Brain microvascular endothelial cell (primary cell): ENCODE data around the gene KAZN.

Experiments
- DNase-seq: peaks from one replicate; pipeline ENCODE4 v3.0.0-alpha.2; 2020
- H3K27ac ChIP-seq: fragments of 250-450 bp; sonication (Bioruptor Pico); 2 replicates; pipeline ENCODE4 v1.5.1; 2020; ENCODE audit warnings: mild to moderate bottlenecking, moderate library complexity
- H3K27me3 ChIP-seq: fragments of 250-450 bp; sonication (Bioruptor Pico); replicated peaks from 2 replicates; pipeline ENCODE4 v1.5.1; 2020; ENCODE audit warnings: mild to moderate bottlenecking
- H3K36me3 ChIP-seq: fragments of 250-450 bp; sonication (Bioruptor Pico); replicated peaks from 2 replicates; pipeline ENCODE4 v1.5.1; 2020; ENCODE audit warnings: mild to moderate bottlenecking
- H3K4me3 ChIP-seq: 2 replicates; pipeline ENCODE4 v1.5.1; 2011; ENCODE audit warnings: low read depth, mild to moderate bottlenecking, control low read depth, low read length, moderate library complexity
- in situ Hi-C: cut with HindIII; loops from 2 replicates; pipeline ENCODE4 v1.10.0; 2017; ENCODE audit warnings: low sequenced_read_pairs, low pct_ligation_motif_present
- TF ChIP-seq, protein P1 (sequence below): IDR thresholded peaks from 2 replicates; pipeline ENCODE4 v1.5.1; 2011; ENCODE audit warnings: low read depth, mild to moderate bottlenecking, moderate library complexity, low read length, control low read depth, inconsistent platforms; ENCODE audit errors: missing control alignments

Gene KAZN

DNA sequence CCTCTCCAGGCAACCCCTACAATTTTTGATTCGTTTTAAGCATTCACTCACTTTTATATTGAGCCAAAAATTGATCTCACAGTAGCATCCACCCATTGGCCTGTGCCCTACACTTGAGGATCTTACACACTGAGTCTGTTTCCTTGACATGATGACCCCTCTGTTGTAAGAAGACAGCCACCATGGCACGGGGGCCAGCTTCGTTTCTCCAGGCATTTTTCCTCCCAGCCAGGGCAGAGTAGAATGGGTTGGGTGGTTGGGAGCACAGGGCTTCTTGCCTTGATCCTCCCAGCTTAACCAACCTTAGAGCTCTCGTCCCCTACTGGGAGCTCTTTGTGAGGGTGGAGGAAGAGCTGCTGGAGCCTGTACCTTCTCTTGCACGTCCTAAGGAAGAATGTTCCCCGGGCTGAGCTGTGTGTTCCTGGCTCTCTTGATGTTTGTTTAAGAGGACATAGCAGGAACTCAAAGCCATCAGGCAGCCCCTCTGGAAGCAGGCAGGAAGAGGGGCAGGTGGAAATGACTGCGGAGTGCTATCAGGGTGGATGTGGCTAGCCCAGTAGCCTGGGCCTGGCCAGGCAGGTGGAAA is 341.9 kb downstream of the KAZN start:
- no peak overlapping the region for H3K27ac ChIP-seq
- in situ Hi-C loops: no loop called here

DNA sequence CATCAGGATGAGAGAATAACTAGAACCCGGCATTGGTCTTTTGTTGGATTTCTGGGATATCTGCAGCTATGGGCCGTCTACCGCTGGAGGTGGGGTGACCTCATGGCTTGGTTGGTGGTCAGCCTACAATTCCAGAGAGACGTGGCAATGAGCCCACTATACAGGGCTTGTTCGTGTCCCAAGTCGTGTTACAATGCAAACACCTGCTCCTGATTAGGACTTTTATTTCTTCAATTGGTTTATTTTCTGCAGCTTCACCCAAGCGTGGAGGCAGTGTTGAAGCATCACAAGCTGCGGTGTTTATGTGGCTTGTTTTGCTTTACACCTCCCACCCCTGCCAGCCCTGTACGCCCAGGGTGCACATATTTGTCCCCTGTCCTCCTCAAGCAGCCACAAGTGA is 343.4 kb downstream of the KAZN start:
- H3K36me3 ChIP-seq: no peaks in the 10 kb centered on the region
- H3K4me3 ChIP-seq: no peak overlapping the region
- no peak for DNase-seq
- H3K27me3 ChIP-seq: no peaks in the 10 kb centered on the region
- no peak overlapping the region for H3K27ac ChIP-seq
- TF ChIP-seq, protein P1, sequence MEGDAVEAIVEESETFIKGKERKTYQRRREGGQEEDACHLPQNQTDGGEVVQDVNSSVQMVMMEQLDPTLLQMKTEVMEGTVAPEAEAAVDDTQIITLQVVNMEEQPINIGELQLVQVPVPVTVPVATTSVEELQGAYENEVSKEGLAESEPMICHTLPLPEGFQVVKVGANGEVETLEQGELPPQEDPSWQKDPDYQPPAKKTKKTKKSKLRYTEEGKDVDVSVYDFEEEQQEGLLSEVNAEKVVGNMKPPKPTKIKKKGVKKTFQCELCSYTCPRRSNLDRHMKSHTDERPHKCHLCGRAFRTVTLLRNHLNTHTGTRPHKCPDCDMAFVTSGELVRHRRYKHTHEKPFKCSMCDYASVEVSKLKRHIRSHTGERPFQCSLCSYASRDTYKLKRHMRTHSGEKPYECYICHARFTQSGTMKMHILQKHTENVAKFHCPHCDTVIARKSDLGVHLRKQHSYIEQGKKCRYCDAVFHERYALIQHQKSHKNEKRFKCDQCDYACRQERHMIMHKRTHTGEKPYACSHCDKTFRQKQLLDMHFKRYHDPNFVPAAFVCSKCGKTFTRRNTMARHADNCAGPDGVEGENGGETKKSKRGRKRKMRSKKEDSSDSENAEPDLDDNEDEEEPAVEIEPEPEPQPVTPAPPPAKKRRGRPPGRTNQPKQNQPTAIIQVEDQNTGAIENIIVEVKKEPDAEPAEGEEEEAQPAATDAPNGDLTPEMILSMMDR: no peak
- in situ Hi-C loops: no loop called here

More for the DNA sequence above, 341.9 kb downstream of the KAZN start:
- TF ChIP-seq, protein P1: no peak
- Histone ChIP-seq H3K27me3 (no peaks in the 10 kb centered on the region), H3K36me3 (no peaks in the 10 kb centered on the region), H3K4me3 (no peak overlapping the region)
- no peak for DNase-seq

DNA sequence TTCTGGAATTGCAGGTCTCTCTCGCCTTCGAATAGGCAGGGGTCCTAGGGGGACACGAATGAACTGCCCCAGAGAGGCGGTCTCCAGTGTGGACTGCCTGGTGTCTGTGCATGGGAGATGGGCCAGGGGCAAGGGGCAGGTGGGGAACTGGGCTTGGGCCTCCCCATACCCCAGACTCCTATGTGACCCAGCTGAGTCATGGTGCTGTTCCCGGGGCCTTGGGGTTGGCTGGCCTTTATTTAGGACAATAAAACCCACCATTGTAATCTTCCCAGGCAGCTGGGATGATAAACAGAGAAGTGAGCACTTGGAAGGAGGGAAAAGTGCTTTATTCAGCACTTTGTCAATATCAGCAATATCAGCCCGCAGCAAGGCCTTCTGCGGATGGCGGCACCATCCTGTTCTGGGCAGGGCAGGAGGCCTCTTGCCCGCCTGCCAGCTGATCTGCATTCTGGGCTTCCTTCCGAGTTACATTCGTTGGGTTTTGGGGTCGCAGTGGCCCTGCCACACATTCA is 346.0 kb downstream of the KAZN start:
- Histone ChIP-seq H3K27me3 (no peaks in the 10 kb centered on the region), H3K27ac (peak overlapping the region; percentile 72), H3K36me3 (no peaks in the 10 kb centered on the region), H3K4me3 (no peak overlapping the region)
- in situ Hi-C loops: no loop called here
- TF ChIP-seq, protein P1: no peak
- DNase-seq: no peak

DNA sequence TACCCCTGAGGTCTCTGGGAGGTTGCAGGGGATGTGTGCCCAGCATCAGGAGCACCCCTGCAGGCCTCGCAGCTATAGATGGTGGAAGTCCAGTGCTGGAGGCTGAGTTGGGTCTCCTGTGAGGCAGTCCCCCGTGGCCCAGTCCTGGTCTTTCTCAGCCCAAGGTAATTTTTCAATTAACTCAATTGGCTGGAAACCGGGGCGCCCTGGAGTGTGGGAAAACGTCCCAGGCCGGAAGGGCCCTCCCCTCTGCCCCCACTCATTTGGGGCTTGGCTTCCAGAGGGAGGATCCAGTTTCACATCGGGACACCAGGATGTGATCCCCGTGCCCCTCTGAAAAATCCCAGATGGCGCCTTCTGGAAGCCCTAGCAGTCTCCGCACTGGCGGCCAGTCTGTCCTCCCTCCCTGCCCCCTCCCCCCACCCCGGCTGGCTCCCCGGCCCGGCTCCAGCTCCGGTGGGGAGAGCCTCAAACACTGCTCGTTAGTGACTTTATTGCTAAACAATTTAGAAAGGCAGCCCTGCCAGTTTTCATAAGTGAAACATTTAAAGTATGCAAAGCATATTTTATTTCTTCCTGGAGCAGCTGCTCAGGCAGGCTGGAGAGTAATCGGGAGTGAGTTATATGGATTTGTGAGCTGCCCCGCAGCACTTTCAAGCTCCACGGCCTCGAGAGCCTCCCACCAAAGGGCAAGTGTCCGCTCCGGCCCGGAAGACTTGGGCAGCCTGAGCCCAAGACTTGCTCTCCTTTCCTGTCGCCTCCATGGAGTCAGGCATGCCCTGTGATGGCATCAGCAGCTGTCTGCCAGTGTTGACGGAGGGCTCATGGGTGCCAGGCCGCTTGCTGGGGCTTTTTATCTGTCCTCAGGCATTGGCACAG is 346.9 kb downstream of the KAZN start:
- TF ChIP-seq, protein P1: no peak
- in situ Hi-C loops: no loop called here
- Histone ChIP-seq H3K27me3 (no peaks in the 10 kb centered on the region), H3K4me3 (no peak overlapping the region), H3K36me3 (no peaks in the 10 kb centered on the region), H3K27ac (peak overlapping the region; percentile 83)
- peak; percentile 67 for DNase-seq

DNA sequence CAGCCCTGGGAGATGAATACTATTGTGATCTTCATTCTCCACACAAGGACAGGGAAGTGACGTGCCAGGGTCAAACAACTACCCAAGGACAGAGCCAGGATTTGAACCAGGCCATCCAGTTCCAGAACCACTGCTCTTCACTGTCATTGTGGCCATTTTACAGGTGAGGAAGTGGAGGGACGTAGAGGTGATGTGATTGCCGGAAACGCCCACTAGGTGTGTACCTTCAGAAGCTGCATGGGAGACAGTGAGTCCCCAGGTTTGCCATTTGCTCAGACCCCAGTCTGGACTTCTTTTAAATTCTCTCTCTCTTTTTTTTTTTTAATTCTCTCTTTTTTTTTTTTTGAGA is 347.5 kb downstream of the KAZN start:
- TF ChIP-seq, protein P1: no peak
- in situ Hi-C loops: no loop called here
- DNase-seq: no peak
- Histone ChIP-seq H3K36me3 (no peaks in the 10 kb centered on the region), H3K27me3 (no peaks in the 10 kb centered on the region), H3K4me3 (no peak overlapping the region), H3K27ac (peak overlapping the region; percentile 83)
